NOMO-1 treated with dmso at 0.1 percent for 144 hours (cell line): ENCODE data around the gene LCE3A.

Experiments
- DNase-seq: peaks from one replicate; lab custom pipeline; 2025; ENCODE audit not compliant: unreplicated experiment; lab: John Stamatoyannopoulos, UW

Gene LCE3A

GRCh38 chr1:152577168-152577567 lies 45.7 kb downstream of the LCE3A start:
- DNase-seq = no peak
